Activated B cell treated with CpG ODN at 0.5 μM for 24 hours (primary cell): ENCODE data around the gene STRA6. TPM values are rescaled to one million over a fixed set of nuclear protein-coding genes. Genes with fewer than 3 reads are reported as not detected.

ENCODE experiments used
- ATAC-seq: fragments of 200-7000 bp; cut with Tn5 transposase; one replicate; pipeline ENCODE4 v1.10.0; 2021; ENCODE audit warnings: low read depth, mild to moderate bottlenecking, moderate library complexity
- CTCF ChIA-PET: fragments of 350-600 bp; sonication (Branson Sonifier 250); formaldehyde crosslinking; loops from one replicate; lab custom pipeline; 2021; ENCODE audit warnings: antibody characterized with exemption; lab: Charles Lee
- POLR2A ChIA-PET: fragments of 350-600 bp; sonication (Branson Sonifier 250); formaldehyde crosslinking; loops from one replicate; lab custom pipeline; 2021; ENCODE audit warnings: antibody characterized with exemption; lab: Charles Lee
- DNase-seq: peaks from one replicate; pipeline ENCODE4 v3.0.0; 2022
- H3K27ac Mint-ChIP-seq: one replicate; pipeline ENCODE4 v1.8.0; 2020; ENCODE audit warnings: mixed read lengths
- H3K27me3 Mint-ChIP-seq: one replicate; pipeline ENCODE4 v1.8.0; 2021; ENCODE audit warnings: mixed read lengths
- H3K36me3 Mint-ChIP-seq: one replicate; pipeline ENCODE4 v1.8.0; 2021; ENCODE audit warnings: low read depth, mixed read lengths
- H3K4me1 Mint-ChIP-seq: one replicate; pipeline ENCODE4 v1.8.0; 2021; ENCODE audit warnings: mixed read lengths
- H3K4me3 Mint-ChIP-seq: one replicate; pipeline ENCODE4 v1.8.0; 2020; ENCODE audit warnings: mild to moderate bottlenecking, mixed read lengths
- H3K9me3 Mint-ChIP-seq: one replicate; pipeline ENCODE4 v1.8.0; 2020; ENCODE audit warnings: mixed read lengths
- intact Hi-C: fragments of 100-400 bp; cut with micrococcal nuclease; formaldehyde crosslinking; loops from one replicate; pipeline ENCODE4 v1.15.1; 2024
- total RNA-seq: library from RNA; stranded (reverse); gene quantifications from 2 replicates; pipeline ENCODE4 v1.2.3, GENCODE V29; 2022
- TF ChIP-seq, protein P1 (sequence below): fragments of 200-600 bp; IDR thresholded peaks from one replicate; pipeline ENCODE4 v1.8.0; 2022; ENCODE audit warnings: antibody characterized with exemption, mild to moderate bottlenecking

The STRA6 gene
- total RNA-seq, 1 donor from 2014 or later, result not detected

DNA sequence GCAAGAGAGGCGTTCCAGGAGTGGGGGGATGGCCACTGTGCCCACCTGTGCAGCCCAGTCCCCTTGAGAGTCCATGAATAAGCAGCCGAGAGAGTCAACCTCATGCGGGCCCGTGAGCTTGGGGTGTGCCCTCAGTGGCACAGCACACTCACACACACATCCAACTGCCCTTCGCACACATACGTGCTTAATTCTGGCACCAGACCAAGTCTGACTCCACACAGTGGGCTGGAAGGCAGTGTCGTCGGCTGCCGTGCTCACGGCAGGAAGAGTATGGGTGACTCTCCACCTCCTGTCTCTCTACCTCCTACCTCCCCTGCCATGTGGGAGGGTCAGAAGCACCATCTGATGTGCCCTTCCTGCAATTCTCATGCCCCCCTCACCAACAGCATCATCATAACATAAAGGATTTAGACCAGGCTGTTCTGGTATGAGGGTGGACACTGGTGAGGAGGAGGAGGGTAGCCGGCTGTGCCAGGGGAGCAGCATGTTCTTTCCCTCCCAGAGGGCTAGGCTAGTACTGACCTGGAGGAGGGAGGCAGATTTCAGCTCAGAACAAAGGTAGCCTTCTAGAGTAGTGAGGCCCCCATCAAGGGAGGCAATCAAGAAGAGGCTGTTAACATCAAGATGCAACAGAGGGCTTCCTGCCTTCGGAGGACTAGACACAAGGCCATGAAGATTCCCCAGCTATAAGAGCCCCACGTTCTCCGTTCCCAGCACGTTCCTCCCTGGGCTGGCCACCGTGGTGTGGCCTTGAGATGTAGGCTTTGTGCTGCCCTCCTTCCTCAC, 5.3 kb upstream of the STRA6 start:
- POLR2A ChIA-PET, result no interaction called here
- ATAC-seq, result no peak
- no peak overlapping the region for H3K27ac Mint-ChIP-seq
- CTCF ChIA-PET, result no interaction called here
- H3K36me3 Mint-ChIP-seq, result no peaks in the 10 kb centered on the region
- H3K27me3 Mint-ChIP-seq, result peaks cover 25% of the 10 kb centered on the region
- H3K9me3 Mint-ChIP-seq, result peaks cover 2% of the 10 kb centered on the region
- intact Hi-C loops, result no loop called here
- no peak for DNase-seq
- TF ChIP-seq, protein P1, sequence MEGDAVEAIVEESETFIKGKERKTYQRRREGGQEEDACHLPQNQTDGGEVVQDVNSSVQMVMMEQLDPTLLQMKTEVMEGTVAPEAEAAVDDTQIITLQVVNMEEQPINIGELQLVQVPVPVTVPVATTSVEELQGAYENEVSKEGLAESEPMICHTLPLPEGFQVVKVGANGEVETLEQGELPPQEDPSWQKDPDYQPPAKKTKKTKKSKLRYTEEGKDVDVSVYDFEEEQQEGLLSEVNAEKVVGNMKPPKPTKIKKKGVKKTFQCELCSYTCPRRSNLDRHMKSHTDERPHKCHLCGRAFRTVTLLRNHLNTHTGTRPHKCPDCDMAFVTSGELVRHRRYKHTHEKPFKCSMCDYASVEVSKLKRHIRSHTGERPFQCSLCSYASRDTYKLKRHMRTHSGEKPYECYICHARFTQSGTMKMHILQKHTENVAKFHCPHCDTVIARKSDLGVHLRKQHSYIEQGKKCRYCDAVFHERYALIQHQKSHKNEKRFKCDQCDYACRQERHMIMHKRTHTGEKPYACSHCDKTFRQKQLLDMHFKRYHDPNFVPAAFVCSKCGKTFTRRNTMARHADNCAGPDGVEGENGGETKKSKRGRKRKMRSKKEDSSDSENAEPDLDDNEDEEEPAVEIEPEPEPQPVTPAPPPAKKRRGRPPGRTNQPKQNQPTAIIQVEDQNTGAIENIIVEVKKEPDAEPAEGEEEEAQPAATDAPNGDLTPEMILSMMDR, result no peak
- no peak overlapping the region for H3K4me3 Mint-ChIP-seq
- H3K4me1 Mint-ChIP-seq, result no peaks in the 10 kb centered on the region

GRCh38 chr15:74206801-74207281, 4.3 kb upstream of the STRA6 start:
- no peaks in the 10 kb centered on the region for H3K4me1 Mint-ChIP-seq
- intact Hi-C loops, result no loop called here
- peaks cover 26% of the 10 kb centered on the region for H3K27me3 Mint-ChIP-seq
- ChIA-PET CTCF (no interaction called here), POLR2A (no interaction called here)
- no peak overlapping the region for H3K4me3 Mint-ChIP-seq
- no peaks in the 10 kb centered on the region for H3K36me3 Mint-ChIP-seq
- H3K27ac Mint-ChIP-seq, result no peak overlapping the region
- ATAC-seq (no peak), DNase-seq (no peak)
- peaks cover 2% of the 10 kb centered on the region for H3K9me3 Mint-ChIP-seq
- TF ChIP-seq, protein P1, result no peak

DNA sequence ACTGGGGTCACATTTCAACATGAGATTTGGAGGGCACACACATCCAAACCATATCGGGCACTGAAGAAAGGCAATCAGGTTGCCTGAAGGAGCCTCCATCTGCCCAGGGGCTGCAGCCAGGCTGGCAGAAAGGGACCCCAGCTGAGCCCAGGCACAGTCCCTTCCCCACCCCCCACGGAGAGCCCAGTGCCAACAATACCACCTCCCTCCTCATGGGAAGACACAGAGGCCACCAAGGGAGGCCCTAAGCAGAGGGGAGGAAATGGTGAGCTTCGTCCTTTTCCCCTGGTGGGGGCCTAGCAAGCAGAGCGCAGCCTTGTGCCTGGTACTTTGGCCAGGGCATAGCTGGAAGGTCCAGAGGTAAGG, 3.0 kb upstream of the STRA6 start:
- intact Hi-C loops, result no loop called here
- Mint-ChIP-seq H3K27me3 (peaks cover 28% of the 10 kb centered on the region), H3K4me3 (no peak overlapping the region), H3K27ac (no peak overlapping the region), H3K36me3 (no peaks in the 10 kb centered on the region), H3K9me3 (no peaks in the 10 kb centered on the region), H3K4me1 (no peaks in the 10 kb centered on the region)
- no peak for ATAC-seq
- CTCF ChIA-PET, result interaction anchor here (0.6 kb wide), 1 partner anchor 184 kb away, joined by 3 read pairs; no protein-coding TSS in a partner anchor
- no peak for DNase-seq
- TF ChIP-seq, protein P1, result no peak
- POLR2A ChIA-PET, result no interaction called here

DNA sequence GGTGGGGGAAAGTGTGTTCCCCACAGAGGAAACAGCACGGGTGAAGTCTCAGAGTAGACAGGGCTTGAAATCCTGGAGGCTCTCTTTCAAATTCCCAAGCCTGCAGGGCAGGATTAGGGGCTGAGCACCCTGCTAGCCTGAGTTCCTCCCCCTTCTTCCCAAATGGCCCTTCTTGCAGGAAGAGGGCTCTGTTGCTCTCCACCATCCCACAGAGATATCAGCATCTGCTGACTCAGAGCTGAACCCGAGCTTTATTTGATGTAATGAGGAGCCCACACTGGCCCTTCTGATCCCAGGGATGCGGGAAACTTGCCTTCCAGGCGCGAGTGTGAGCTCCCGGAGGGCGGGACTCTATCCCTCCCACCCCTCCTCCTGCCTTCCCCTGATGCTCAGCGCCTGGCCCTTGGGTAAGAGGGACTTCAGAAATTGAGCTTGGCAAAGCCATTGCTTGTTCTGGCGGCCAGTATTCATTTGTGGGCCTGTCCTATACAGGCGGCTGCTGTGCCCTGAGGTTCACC, 1.4 kb upstream of the STRA6 start:
- intact Hi-C loops, result no loop called here
- no peak overlapping the region for H3K27ac Mint-ChIP-seq
- no peaks in the 10 kb centered on the region for H3K36me3 Mint-ChIP-seq
- TF ChIP-seq, protein P1, result no peak
- H3K4me3 Mint-ChIP-seq, result no peak overlapping the region
- POLR2A ChIA-PET, result interaction anchor here (0.6 kb wide), 1 partner anchor 1248 kb away, joined by 5 read pairs; the partner anchor contains the start of gene SIN3A
- CTCF ChIA-PET, result interaction anchor here (1.1 kb wide), 1 partner anchor 19 kb away, joined by 3 read pairs; no protein-coding TSS in a partner anchor
- H3K9me3 Mint-ChIP-seq, result no peaks in the 10 kb centered on the region
- ATAC-seq, result no peak
- no peak for DNase-seq
- peaks cover 28% of the 10 kb centered on the region for H3K27me3 Mint-ChIP-seq
- no peaks in the 10 kb centered on the region for H3K4me1 Mint-ChIP-seq

GRCh38 chr15:74201710-74202420, 722 bp downstream of the STRA6 start:
- Mint-ChIP-seq H3K4me3 (no peak overlapping the region), H3K4me1 (no peaks in the 10 kb centered on the region), H3K27me3 (peaks cover 17% of the 10 kb centered on the region), H3K36me3 (no peaks in the 10 kb centered on the region), H3K27ac (no peak overlapping the region), H3K9me3 (no peaks in the 10 kb centered on the region)
- CTCF ChIA-PET, result no interaction called here
- TF ChIP-seq, protein P1, result no peak
- intact Hi-C loops, result no loop called here
- POLR2A ChIA-PET, result no interaction called here
- ATAC-seq (no peak), DNase-seq (no peak)
